HepG2 (cell line): ENCODE data around the gene GALNTL6. TPM values are rescaled to one million over a fixed set of nuclear protein-coding genes. Genes with fewer than 3 reads are reported as not detected.

Source experiments
- ATAC-seq: fragments of 200-7000 bp; cut with Tn5 transposase; 3 replicates; pipeline ENCODE4 v1.9.1; 2020; ENCODE audit warnings: mild to moderate bottlenecking, moderate library complexity
- BruUV-seq: library from RNA; stranded (reverse); fragments of 400-500 nt; replicated peaks from 2 replicates; lab custom pipeline; 2021; lab: Mats Ljungman, UMichigan
- CTCF ChIA-PET: fragments of 300-600 bp; formaldehyde crosslinking; extraction: SDS; loops from one replicate; lab custom pipeline; 2021; ENCODE audit warnings: low total read pairs, inconsistent platforms, low intra/inter-chr PET ratio; lab: Yijun Ruan, JAX
- POLR2A ChIA-PET: fragments of 350-600 bp; sonication (Branson Sonifier 250); formaldehyde crosslinking; loops from one replicate; lab custom pipeline; 2020; ENCODE audit warnings: antibody characterized with exemption, inconsistent platforms; lab: Yijun Ruan, JAX
- DNase-seq: peaks from one replicate; pipeline ENCODE4 v3.0.0-alpha.2; 2015; ENCODE audit warnings: low spot score
- FAIRE-seq: peaks from 3 replicates; lab custom pipeline; 2011; peaks lifted over from hg19 to GRCh38; lab: Jason Lieb, UNC
- H2AFZ ChIP-seq: one replicate; pipeline ENCODE4 v1.6.1; 2011; ENCODE audit warnings: low read length, inconsistent platforms
- H3K27ac ChIP-seq: fragments of 300-600 bp; 3 replicates; pipeline ENCODE4 v1.8.0; 2011; ENCODE audit warnings: mixed run types, mild to moderate bottlenecking, mixed read lengths, low read length, inconsistent platforms; ENCODE audit not compliant: insufficient read depth; ENCODE audit errors: extremely low read length
- H3K27me3 ChIP-seq, 2 experiments: fragments of 200-600 bp in 1 of 2; 2 replicates in 1 of 2; 3 replicates in 1 of 2; pipeline versions ENCODE4 v1.6.0 to v1.8.0; 2011; ENCODE audit warnings: low read length in 2 of 2, mild to moderate bottlenecking in 2 of 2, moderate library complexity in 2 of 2, inconsistent platforms in 1 of 2; ENCODE audit not compliant: insufficient read depth in 2 of 2, control insufficient read depth in 1 of 2
- H3K36me3 ChIP-seq, 2 experiments: fragments of 200-600 bp in 1 of 2; replicated peaks in 1 of 2; 2 replicates in 1 of 2; 3 replicates in 1 of 2; pipeline versions ENCODE4 v1.5.1 to v1.8.0; 2011; ENCODE audit warnings: low read length in 2 of 2, inconsistent platforms in 1 of 2; ENCODE audit not compliant: insufficient read depth in 2 of 2, control insufficient read depth in 1 of 2
- H3K4me1 ChIP-seq: 2 replicates; pipeline ENCODE4 v1.5.1; 2012; ENCODE audit warnings: low read length, inconsistent platforms; ENCODE audit not compliant: insufficient read depth
- H3K4me2 ChIP-seq: 2 replicates; pipeline ENCODE4 v1.6.0; 2011; ENCODE audit warnings: low read depth, low read length, inconsistent platforms
- H3K4me3 ChIP-seq, 3 experiments: fragments of 200-600 bp in 1 of 3; sonication (generic), shearing (Covaris generic) in 1 of 3; replicated peaks in 1 of 3; 2 replicates each; pipeline ENCODE4 v1.5.1; 2011 to 2016; ENCODE audit warnings: low read length in 3 of 3, inconsistent platforms in 2 of 3, low read depth in 2 of 3, mild to moderate bottlenecking in 2 of 3, control low read depth in 1 of 3, mixed read lengths in 1 of 3; ENCODE audit not compliant: insufficient read depth in 1 of 3
- H3K79me2 ChIP-seq: one replicate; pipeline ENCODE4 v1.6.1; 2011; ENCODE audit warnings: low read length, inconsistent platforms; ENCODE audit not compliant: insufficient read depth
- H3K9ac ChIP-seq: 2 replicates; pipeline ENCODE4 v1.6.0; 2011; ENCODE audit warnings: mild to moderate bottlenecking, low read depth, low read length, inconsistent platforms; ENCODE audit not compliant: insufficient read depth
- H3K9me3 ChIP-seq: 2 replicates; pipeline ENCODE4 v1.5.1; 2012; ENCODE audit warnings: mild to moderate bottlenecking, low read length
- H4K20me1 ChIP-seq: 2 replicates; pipeline ENCODE4 v1.6.0; 2011; ENCODE audit warnings: inconsistent platforms, mild to moderate bottlenecking, low read length, moderate library complexity; ENCODE audit not compliant: insufficient read depth
- CC2D1A ChIP-seq: sonication (generic); formaldehyde crosslinking; IDR thresholded peaks from 2 replicates; pipeline ENCODE4 v1.8.1; 2023; ENCODE audit warnings: mild to moderate bottlenecking, missing genetic modification reagents
- ETV6 ChIP-seq: sonication (generic); formaldehyde crosslinking; conservative IDR thresholded peaks from 2 replicates; pipeline ENCODE4 v1.4.0; 2020; ENCODE audit warnings: missing genetic modification reagents
- IKZF4 ChIP-seq: sonication (generic); formaldehyde crosslinking; IDR thresholded peaks from 2 replicates; pipeline ENCODE4 v1.5.1; 2020; ENCODE audit warnings: borderline replicate concordance, mild to moderate bottlenecking, low read depth, missing genetic modification reagents; ENCODE audit errors: not compliant biosample characterization
- IRF2 ChIP-seq: IDR thresholded peaks from 2 replicates; pipeline ENCODE4 v1.6.1; 2018; ENCODE audit warnings: missing genetic modification reagents, missing compliant biosample characterization
- THAP11 ChIP-seq: IDR thresholded peaks from 2 replicates; pipeline ENCODE4 v1.6.1; 2016; ENCODE audit warnings: missing biosample characterization, missing genetic modification reagents
- ZNF343 ChIP-seq: sonication (generic); formaldehyde crosslinking; IDR thresholded peaks from 2 replicates; pipeline ENCODE4 v1.4.0; 2020; ENCODE audit warnings: mild to moderate bottlenecking, missing genetic modification reagents
- ZNF629 ChIP-seq: sonication (generic); formaldehyde crosslinking; conservative IDR thresholded peaks from 2 replicates; pipeline ENCODE4 v1.5.0; 2020; ENCODE audit warnings: missing genetic modification reagents
- WGBS: methylation state at CpG from one replicate; pipeline ENCODE4 v1.1.6; 2017; ENCODE audit warnings: low lambda C conversion rate; 5-methylcytosine and 5-hydroxymethylcytosine counted together
- in situ Hi-C: cut with HindIII; loops from 2 replicates; pipeline ENCODE4 v1.10.0; 2017; ENCODE audit warnings: low pct_unique_long_range_greater_than_20kb; ENCODE audit not compliant: extremely low pct_ligation_motif_present
- intact Hi-C: fragments of 100-400 bp; cut with micrococcal nuclease; formaldehyde crosslinking; loops from one replicate; pipeline ENCODE4 v1.10.0; 2022; ENCODE audit not compliant: unreplicated experiment
- polyA plus RNA-seq, 8 experiments: library from polyadenylated mRNA; depleted of rRNA in 3 of 8; stranded (reverse) in 7 of 8; unstranded in 1 of 8; fragments of >200 nt; fragmentation: Illumina TruSeq in 4 of 8; extraction: Trizol in 4 of 8; gene quantifications; 2 replicates each; pipeline versions ENCODE4 v1.2.1 to v1.2.3, GENCODE V29; 2011 to 2016; ENCODE audit warnings: low read depth in 4 of 8, missing spikeins in 1 of 8, mixed read lengths in 1 of 8; ENCODE audit not compliant: insufficient read depth in 1 of 8
- total RNA-seq, 5 experiments: library from RNA; depleted of rRNA; stranded (reverse); fragments of >200 nt; fragmentation: Illumina TruSeq; extraction: Trizol; gene quantifications; 2 replicates each; pipeline ENCODE4 v1.2.3, GENCODE V29; 2016; ENCODE audit warnings: low read depth in 1 of 5
- TF ChIP-seq, protein P1 (sequence below): sonication (generic); formaldehyde crosslinking; IDR thresholded peaks from 2 replicates; pipeline ENCODE4 v1.4.0; 2020; ENCODE audit warnings: missing genetic modification reagents, borderline replicate concordance
- TF ChIP-seq, protein P2 (sequence below): sonication (generic); formaldehyde crosslinking; IDR thresholded peaks from 2 replicates; pipeline ENCODE4 v1.5.1; 2020; ENCODE audit warnings: missing genetic modification reagents, mild to moderate bottlenecking, borderline replicate concordance

The GALNTL6 gene
- total and polyA plus RNA-seq, 2 of the 13 experiments (the other 11 are each of a cell fraction or from before 2014, with no cell fraction given) = not detected

DNA sequence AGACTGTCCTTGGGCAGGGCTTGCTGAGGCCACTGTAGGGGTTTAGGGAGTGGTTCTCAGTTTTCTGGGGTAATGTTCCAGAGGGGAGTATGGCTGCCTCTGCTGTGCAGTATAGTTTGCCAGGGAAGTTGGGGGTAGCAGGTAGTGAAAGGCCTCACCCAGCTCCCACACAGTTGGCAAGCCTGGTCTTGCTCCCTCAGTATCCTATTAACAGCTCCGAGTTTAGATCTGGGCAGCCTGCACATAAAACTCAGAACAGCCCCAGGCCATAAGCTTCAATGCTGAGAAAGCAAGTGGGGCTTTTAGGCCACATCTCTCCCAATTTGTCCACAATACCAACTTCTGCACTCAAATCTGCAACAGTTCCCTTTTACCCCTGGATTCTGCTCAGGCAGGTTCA lies 205.2 kb downstream of the GALNTL6 start:
- ChIA-PET POLR2A (no interaction called here), CTCF (no interaction called here)
- Histone ChIP-seq H3K36me3 (no peaks in the 10 kb centered on the region), H3K4me1 (no peaks in the 10 kb centered on the region), H3K79me2 (no peaks in the 10 kb centered on the region), H3K9me3 (no peaks in the 10 kb centered on the region), H3K27ac (no peak overlapping the region), H3K9ac (no peak overlapping the region), H4K20me1 (no peaks in the 10 kb centered on the region), H3K27me3 (no peaks in the 10 kb centered on the region), H2AFZ (no peak overlapping the region), H3K4me2 (no peak overlapping the region), H3K4me3 (no peak overlapping the region)
- no peak for FAIRE-seq
- intact Hi-C loops (no loop called here), in situ Hi-C loops (no loop called here)
- DNase-seq = no peak
- no peak for ATAC-seq
- no TSS peak for BruUV-seq
- WGBS = no CpG with 5 or more reads among the region's 1 CpG
- no peak for TF ChIP-seq ETV6
- TF ChIP-seq, protein P1, sequence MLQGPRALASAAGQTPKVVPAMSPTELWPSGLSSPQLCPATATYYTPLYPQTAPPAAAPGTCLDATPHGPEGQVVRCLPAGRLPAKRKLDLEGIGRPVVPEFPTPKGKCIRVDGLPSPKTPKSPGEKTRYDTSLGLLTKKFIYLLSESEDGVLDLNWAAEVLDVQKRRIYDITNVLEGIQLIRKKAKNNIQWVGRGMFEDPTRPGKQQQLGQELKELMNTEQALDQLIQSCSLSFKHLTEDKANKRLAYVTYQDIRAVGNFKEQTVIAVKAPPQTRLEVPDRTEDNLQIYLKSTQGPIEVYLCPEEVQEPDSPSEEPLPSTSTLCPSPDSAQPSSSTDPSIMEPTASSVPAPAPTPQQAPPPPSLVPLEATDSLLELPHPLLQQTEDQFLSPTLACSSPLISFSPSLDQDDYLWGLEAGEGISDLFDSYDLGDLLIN (CRISPR knock-in tag) = no peak
- no peak for TF ChIP-seq ZNF629
- TF ChIP-seq, protein P2, sequence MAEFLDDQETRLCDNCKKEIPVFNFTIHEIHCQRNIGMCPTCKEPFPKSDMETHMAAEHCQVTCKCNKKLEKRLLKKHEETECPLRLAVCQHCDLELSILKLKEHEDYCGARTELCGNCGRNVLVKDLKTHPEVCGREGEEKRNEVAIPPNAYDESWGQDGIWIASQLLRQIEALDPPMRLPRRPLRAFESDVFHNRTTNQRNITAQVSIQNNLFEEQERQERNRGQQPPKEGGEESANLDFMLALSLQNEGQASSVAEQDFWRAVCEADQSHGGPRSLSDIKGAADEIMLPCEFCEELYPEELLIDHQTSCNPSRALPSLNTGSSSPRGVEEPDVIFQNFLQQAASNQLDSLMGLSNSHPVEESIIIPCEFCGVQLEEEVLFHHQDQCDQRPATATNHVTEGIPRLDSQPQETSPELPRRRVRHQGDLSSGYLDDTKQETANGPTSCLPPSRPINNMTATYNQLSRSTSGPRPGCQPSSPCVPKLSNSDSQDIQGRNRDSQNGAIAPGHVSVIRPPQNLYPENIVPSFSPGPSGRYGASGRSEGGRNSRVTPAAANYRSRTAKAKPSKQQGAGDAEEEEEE (CRISPR knock-in tag) = no peak
- TF ChIP-seq THAP11 (CRISPR knock-in tag) = no peak
- no peak for TF ChIP-seq ZNF343 (CRISPR knock-in tag)
- TF ChIP-seq IKZF4 (CRISPR knock-in tag) = no peak
- no peak for TF ChIP-seq CC2D1A (CRISPR knock-in tag)
- TF ChIP-seq IRF2 (CRISPR knock-in tag) = no peak
